SKM-1 treated with dmso at 0.1 percent for 144 hours (cell line): ENCODE measurements around the gene CFAP251.
"Not testable (repeated sequence)": the region's sequence is repeated elsewhere in the genome, so short reads cannot be mapped to it uniquely, and the experiment has no call there.

Experiments
- DNase-seq: peaks from one replicate; lab custom pipeline; 2025; ENCODE audit not compliant: unreplicated experiment; lab: John Stamatoyannopoulos, UW

The CFAP251 gene

GRCh38 chr12:121908702-121909101 is 9.7 kb upstream of the CFAP251 start:
- no peak for DNase-seq

- no peak for DNase-seq
These were observed 6.4 kb upstream of the CFAP251 start for GRCh38 chr12:121911824-121912585.

GRCh38 chr12:121915841-121916321 is 2.5 kb upstream of the CFAP251 start:
- DNase-seq, result no peak

- no peak for DNase-seq
These were observed 1.7 kb upstream of the CFAP251 start for GRCh38 chr12:121916719-121917118.

GRCh38 chr12:121918679-121919038 is 267 bp downstream of the CFAP251 start:
- no peak for DNase-seq

GRCh38 chr12:121921066-121921465 is 2.7 kb downstream of the CFAP251 start:
- no peak for DNase-seq

GRCh38 chr12:121925358-121925695 is 6.9 kb downstream of the CFAP251 start:
- no peak for DNase-seq

GRCh38 chr12:121926874-121927706 is 8.7 kb downstream of the CFAP251 start:
- DNase-seq, result peak; percentile 43

- DNase-seq, result no peak
These were observed 9.4 kb downstream of the CFAP251 start for GRCh38 chr12:121927813-121928212.

- DNase-seq, result not testable (repeated sequence)
These were observed 11.2 kb downstream of the CFAP251 start for GRCh38 chr12:121929545-121929944.

GRCh38 chr12:121930862-121931261 is 12.5 kb downstream of the CFAP251 start:
- DNase-seq, result peak; percentile 2

GRCh38 chr12:121932176-121932536 is 13.8 kb downstream of the CFAP251 start:
- no peak for DNase-seq

- no peak for DNase-seq
These were observed 14.6 kb downstream of the CFAP251 start for GRCh38 chr12:121932914-121933521.

GRCh38 chr12:121933522-121934308 is 15.3 kb downstream of the CFAP251 start:
- DNase-seq, result no peak

GRCh38 chr12:121934309-121934664 is 15.9 kb downstream of the CFAP251 start:
- DNase-seq, result no peak

- DNase-seq, result no peak
These were observed 19.3 kb downstream of the CFAP251 start for GRCh38 chr12:121937654-121938053.

- DNase-seq, result no peak
These were observed 20.8 kb downstream of the CFAP251 start for GRCh38 chr12:121939186-121939585.

- no peak for DNase-seq
These were observed 21.8 kb downstream of the CFAP251 start for GRCh38 chr12:121939992-121940766.

- no peak for DNase-seq
These were observed 23.8 kb downstream of the CFAP251 start for GRCh38 chr12:121942145-121942718.

- no peak for DNase-seq
These were observed 25.5 kb downstream of the CFAP251 start for GRCh38 chr12:121943926-121944325.
